GM23248 (cell line): ENCODE measurements around the gene GADD45G.

Experiments
- EZH2 ChIP-seq: fragments of 200-600 bp; sonication (generic); IDR thresholded peaks from 2 replicates; pipeline ENCODE4 v1.6.1; 2018; ENCODE audit warnings: antibody characterized with exemption, mild to moderate bottlenecking; ENCODE audit not compliant: insufficient read depth, poor library complexity, severe bottlenecking
- EZH2phosphoT487 ChIP-seq: fragments of 200-600 bp; sonication (generic); IDR thresholded peaks from 2 replicates; pipeline ENCODE4 v1.6.1; 2018; ENCODE audit warnings: antibody characterized with exemption, moderate library complexity, mild to moderate bottlenecking, low read depth; ENCODE audit not compliant: insufficient read depth

DNA sequence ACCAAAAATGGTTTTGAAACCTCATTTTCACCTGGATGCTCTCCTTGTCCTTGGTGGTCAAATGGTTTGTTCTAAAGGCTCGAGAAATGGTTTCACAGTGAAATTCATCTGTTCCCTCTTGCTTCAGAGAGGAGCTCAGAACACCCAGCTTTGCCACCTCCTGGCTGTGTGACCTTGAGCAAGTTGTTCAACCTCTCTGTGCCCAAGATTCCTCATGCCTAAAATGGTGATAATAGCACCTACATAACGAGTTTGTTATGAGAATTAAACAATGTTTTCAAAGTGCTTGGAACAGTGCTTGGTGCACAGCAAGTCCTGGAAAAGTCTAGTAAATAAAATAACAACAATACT is 6.5 kb upstream of the GADD45G start:
- TF ChIP-seq EZH2: no peak
- TF ChIP-seq EZH2phosphoT487: no peak
